Retinal pigment epithelial cell (primary cell): ENCODE results near the gene RAB9A.
"Not testable (repeated sequence)": the region's sequence is repeated elsewhere in the genome, so short reads cannot be mapped to it uniquely, and the experiment has no call there.

ENCODE experiments used
- DNase-seq: peaks from one replicate; pipeline ENCODE4 v3.0.0-alpha.2; 2010; ENCODE audit warnings: low read depth
- H3K4me3 ChIP-seq: 2 replicates; pipeline ENCODE4 v1.5.1; 2011; ENCODE audit warnings: mild to moderate bottlenecking, low read length, control low read depth, moderate library complexity
- CTCF ChIP-seq: conservative IDR thresholded peaks from 2 replicates; pipeline ENCODE4 v1.5.1; 2011; ENCODE audit warnings: low read depth, low read length, control low read depth, inconsistent platforms

Gene RAB9A, protein sequence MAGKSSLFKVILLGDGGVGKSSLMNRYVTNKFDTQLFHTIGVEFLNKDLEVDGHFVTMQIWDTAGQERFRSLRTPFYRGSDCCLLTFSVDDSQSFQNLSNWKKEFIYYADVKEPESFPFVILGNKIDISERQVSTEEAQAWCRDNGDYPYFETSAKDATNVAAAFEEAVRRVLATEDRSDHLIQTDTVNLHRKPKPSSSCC

DNA sequence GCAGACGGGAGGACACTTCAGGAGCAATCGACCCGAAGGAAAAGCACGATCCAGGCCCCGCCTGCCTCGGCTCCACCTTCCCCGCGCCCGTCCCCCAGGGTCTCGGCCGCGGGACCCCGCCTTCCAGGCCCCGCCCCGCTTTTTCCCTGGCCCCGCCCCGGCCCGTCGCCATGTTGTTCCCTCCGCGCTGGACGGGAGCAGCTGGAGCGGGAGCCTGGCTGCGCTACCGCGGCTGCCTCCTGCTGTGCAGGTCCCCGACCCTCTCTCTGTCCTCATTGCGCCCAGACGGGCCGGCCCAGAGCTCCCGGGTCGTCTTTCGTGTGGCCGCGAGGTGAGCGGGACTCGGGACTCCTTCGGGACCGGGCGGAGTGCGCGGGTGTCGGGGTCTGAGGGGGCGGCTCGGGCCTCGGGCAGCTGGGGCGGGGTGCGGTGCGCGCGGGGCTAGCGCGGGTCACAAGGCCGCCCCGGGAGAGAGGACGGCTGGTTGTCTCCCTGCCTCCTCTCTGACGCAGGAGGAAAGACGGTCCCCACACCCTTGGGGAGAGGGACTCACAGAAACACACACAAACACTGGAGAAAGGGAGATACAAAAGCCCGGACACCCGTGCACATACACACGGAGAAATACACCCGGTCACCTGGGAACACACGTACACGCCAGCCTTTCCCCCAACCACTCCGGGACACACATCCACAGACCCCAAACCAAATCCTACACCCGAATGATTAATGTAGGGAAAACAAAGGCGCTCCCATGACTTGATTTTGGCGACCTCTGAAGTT lies at the start of gene RAB9A:
Gene RAB9A (plus strand): TSS at position 171 of the 783 bp plus-strand sequence. CDS start 19,619 bp downstream, outside the sequence.
- H3K4me3 ChIP-seq, result peak within 1 kb of the TSS; percentile 95
- no peak for TF ChIP-seq CTCF
- no peak for DNase-seq

DNA sequence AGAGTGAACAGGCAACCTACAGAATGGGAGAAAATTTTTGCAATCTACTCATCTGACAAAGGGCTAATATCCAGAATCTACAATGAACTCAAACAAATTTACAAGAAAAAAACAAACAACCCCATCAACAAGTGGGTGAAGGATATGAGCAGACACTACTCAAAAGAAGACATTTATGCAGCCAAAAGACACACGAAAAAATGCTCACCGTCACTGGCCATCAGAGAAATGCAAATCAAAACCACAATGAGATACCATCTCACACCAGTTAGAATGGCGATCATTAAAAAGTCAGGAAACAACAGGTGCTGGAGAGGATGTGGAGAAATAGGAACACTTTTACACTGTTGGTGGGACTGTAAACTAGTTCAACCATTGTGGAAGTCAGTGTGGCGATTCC lies 47.2 kb upstream of the RAB9A start:
- DNase-seq, result not testable (repeated sequence)

GRCh38 chrX:13645464-13646153 lies 43.3 kb upstream of the RAB9A start:
- TF ChIP-seq CTCF, result no peak
- no peak overlapping the region for H3K4me3 ChIP-seq
- no peak for DNase-seq

More for the DNA sequence above, 47.2 kb upstream of the RAB9A start:
- H3K4me3 ChIP-seq, result not testable (repeated sequence)

GRCh38 chrX:13646154-13646549 lies 42.8 kb upstream of the RAB9A start:
- no peak overlapping the region for H3K4me3 ChIP-seq
- no peak for DNase-seq
- peak; percentile 88 for TF ChIP-seq CTCF

DNA sequence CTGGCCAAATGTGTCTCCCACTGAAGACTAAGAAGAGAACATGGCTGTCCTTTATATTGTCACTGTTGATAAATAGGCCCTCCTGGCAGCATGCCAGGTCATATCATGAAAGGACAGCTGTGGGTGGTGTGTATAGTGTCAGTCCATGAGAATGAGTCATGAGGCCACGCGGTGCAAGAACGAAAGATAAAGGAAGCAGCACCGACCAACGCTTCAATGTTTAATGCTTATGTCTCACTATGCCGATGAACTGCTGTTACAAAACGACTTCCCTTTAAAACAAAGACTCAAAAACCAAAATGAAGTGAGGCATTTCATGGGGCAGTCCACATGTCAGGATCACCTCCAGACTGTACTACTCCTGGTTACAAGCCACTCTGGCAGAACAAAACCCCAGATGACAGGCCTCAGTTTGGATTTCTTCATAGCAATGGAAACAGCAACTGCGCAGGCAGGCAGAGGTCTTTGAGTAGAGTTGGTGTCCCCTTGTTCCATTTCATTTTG lies 41.2 kb upstream of the RAB9A start:
- no peak for DNase-seq
- no peak overlapping the region for H3K4me3 ChIP-seq
- TF ChIP-seq CTCF, result no peak

DNA sequence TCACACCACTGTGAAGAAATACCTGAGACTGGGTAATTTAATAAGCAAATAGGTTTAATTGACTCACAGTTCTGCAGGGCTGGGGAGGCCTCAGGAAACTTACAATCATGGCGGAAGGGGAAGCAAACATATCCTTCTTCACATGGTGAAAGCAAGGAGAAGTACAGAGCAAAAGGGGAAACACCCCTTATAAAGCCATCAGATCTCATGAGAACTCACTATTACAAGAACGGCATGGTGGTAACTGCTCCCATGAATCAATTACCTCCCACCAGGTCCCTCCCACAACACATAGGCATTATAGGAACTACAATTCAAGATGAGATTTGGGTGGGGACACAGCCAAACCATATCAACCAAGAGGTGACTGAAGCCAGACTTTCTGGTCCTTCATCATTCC lies 40.6 kb upstream of the RAB9A start:
- not testable (repeated sequence) for DNase-seq

GRCh38 chrX:13649838-13650237 lies 39.1 kb upstream of the RAB9A start:
- no peak for DNase-seq
- no peak for TF ChIP-seq CTCF

More for the DNA sequence above, 40.6 kb upstream of the RAB9A start:
- H3K4me3 ChIP-seq, result not testable (repeated sequence)

More at GRCh38 chrX:13649838-13650237, 39.1 kb upstream of the RAB9A start:
- H3K4me3 ChIP-seq, result no peak overlapping the region
